Neutrophil (primary cell): ENCODE measurements around the gene HCFC1R1.

ENCODE experiments used
- H3K27ac ChIP-seq: fragments of 200-600 bp; sonication (generic); 2 replicates; pipeline ENCODE4 v1.5.1; 2016; ENCODE audit warnings: mild to moderate bottlenecking, moderate library complexity
- H3K27me3 ChIP-seq: fragments of 200-600 bp; sonication (generic); 2 replicates; pipeline ENCODE4 v1.6.0; 2016; ENCODE audit warnings: mild to moderate bottlenecking
- H3K36me3 ChIP-seq: fragments of 200-600 bp; sonication (generic); 2 replicates; pipeline ENCODE4 v1.5.1; 2017
- H3K4me1 ChIP-seq, 2 experiments: fragments of 200-600 bp in 1 of 2; sonication (generic) in 1 of 2; 1 replicate in 1 of 2; 2 replicates in 1 of 2; pipeline versions ENCODE4 v1.5.1 to v1.6.1; 2013 to 2016; ENCODE audit warnings: low read depth in 1 of 2, low read length in 1 of 2, mild to moderate bottlenecking in 1 of 2, moderate library complexity in 1 of 2; ENCODE audit not compliant: control insufficient read depth in 1 of 2, insufficient read depth in 1 of 2
- H3K4me3 ChIP-seq, 2 experiments: fragments of 200-600 bp in 1 of 2; sonication (generic) in 1 of 2; 1 replicate in 1 of 2; 2 replicates in 1 of 2; pipeline ENCODE4 v1.5.1; 2013 to 2016; ENCODE audit warnings: low read depth in 1 of 2, low read length in 1 of 2, mild to moderate bottlenecking in 1 of 2, moderate library complexity in 1 of 2
- H3K9me3 ChIP-seq: fragments of 200-600 bp; sonication (generic); 2 replicates; pipeline ENCODE4 v1.5.1; 2016
- CTCF ChIP-seq: fragments of 200-600 bp; sonication (generic); IDR thresholded peaks from 2 replicates; pipeline ENCODE4 v1.5.1; 2016; ENCODE audit warnings: antibody characterized with exemption

Gene HCFC1R1

DNA sequence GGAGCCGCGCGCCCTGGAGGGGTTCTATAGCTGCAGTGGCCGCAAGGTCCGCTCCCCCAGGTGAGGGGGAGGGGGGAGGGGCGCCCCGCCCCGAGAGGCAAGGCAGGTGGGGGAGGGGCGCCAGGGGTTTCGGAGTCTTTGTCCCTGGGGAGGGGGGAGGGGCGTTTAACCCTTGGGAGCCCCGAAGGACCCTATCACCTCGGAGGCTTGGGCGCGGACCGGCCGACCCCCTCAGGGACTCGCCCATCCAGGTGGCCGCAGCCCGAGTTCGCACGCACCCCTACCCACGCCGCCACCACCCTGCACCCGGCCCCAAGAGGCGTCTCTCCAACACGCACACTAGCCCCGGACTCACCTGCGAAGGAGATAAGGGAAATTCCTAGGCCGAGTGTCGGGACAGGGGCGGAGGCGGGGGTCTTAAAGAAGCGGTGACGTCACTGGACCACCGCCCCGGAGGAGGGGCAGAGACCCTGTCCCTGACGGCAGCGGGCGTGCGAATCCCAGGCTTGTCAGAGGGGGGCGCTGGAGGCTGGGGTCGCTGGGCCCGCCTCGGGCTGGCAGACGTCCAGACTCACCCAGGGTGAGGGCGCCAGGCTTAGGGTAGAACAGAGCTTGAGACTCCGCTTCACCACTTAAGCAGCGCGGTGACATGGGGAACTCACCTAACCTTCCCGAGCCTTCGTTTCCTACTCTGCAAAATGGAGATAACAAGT is 5.8 kb downstream of the HCFC1R1 start, which contains the start of gene CLDN6:
CLDN6 (minus strand) TSS at position 390 of the 713 bp plus-strand sequence. CDS start 2,162 bp downstream, outside the sequence.
- peaks cover 30% of the 10 kb centered on the region for H3K36me3 ChIP-seq
- peaks cover 38 to 51% of the 10 kb centered on the region in 2 experiments for H3K4me1 ChIP-seq
- H3K4me3 ChIP-seq, result peak within 1 kb of the TSS in 1 of 2 experiments; percentile 21
- peak within 1 kb of the TSS; percentile 11 for H3K27ac ChIP-seq
- peaks cover 22% of the 10 kb centered on the region for H3K27me3 ChIP-seq
- no peaks in the 10 kb centered on the region for H3K9me3 ChIP-seq
- TF ChIP-seq CTCF, result peak; percentile 14

GRCh38 chr16:3017344-3017743 is 6.4 kb downstream of the HCFC1R1 start:
- Histone ChIP-seq H3K27ac (no peak overlapping the region), H3K4me1 (peaks cover 36 to 51% of the 10 kb centered on the region in 2 experiments), H3K4me3 (no peak overlapping the region), H3K9me3 (no peaks in the 10 kb centered on the region), H3K36me3 (peaks cover 29% of the 10 kb centered on the region), H3K27me3 (peaks cover 22% of the 10 kb centered on the region)
- TF ChIP-seq CTCF, result no peak

GRCh38 chr16:3015865-3016521 is 7.7 kb downstream of the HCFC1R1 start:
- Histone ChIP-seq H3K27me3 (peaks cover 22% of the 10 kb centered on the region), H3K9me3 (no peaks in the 10 kb centered on the region), H3K4me3 (no peak overlapping the region), H3K4me1 (peaks cover 30 to 46% of the 10 kb centered on the region in 2 experiments), H3K27ac (no peak overlapping the region), H3K36me3 (peaks cover 17% of the 10 kb centered on the region)
- TF ChIP-seq CTCF, result no peak

DNA sequence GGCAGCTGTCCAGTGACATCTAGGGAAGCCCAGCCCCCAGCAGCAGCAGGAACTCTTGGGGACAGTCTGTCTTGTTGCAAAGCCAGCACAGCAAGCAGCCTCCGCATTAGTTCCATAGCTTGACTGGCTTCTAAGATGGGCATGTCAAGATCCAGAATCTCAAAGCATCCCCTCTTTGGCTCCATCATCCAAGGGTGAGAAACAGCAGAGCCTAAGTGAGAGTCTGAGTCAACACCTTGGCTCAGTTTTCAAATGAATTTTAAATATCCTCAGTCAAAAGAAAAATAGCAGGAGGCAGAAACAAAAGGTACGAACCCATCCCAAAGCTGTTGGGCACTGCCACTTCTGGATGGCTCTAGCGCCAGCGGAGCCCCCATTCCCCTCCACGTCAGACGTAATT is 8.8 kb downstream of the HCFC1R1 start:
- peaks cover 17% of the 10 kb centered on the region for H3K36me3 ChIP-seq
- H3K27me3 ChIP-seq, result peaks cover 22% of the 10 kb centered on the region
- H3K27ac ChIP-seq, result no peak overlapping the region
- H3K4me1 ChIP-seq, result peaks cover 36 to 48% of the 10 kb centered on the region in 2 experiments
- TF ChIP-seq CTCF, result no peak
- no peak overlapping the region for H3K4me3 ChIP-seq
- no peaks in the 10 kb centered on the region for H3K9me3 ChIP-seq

DNA sequence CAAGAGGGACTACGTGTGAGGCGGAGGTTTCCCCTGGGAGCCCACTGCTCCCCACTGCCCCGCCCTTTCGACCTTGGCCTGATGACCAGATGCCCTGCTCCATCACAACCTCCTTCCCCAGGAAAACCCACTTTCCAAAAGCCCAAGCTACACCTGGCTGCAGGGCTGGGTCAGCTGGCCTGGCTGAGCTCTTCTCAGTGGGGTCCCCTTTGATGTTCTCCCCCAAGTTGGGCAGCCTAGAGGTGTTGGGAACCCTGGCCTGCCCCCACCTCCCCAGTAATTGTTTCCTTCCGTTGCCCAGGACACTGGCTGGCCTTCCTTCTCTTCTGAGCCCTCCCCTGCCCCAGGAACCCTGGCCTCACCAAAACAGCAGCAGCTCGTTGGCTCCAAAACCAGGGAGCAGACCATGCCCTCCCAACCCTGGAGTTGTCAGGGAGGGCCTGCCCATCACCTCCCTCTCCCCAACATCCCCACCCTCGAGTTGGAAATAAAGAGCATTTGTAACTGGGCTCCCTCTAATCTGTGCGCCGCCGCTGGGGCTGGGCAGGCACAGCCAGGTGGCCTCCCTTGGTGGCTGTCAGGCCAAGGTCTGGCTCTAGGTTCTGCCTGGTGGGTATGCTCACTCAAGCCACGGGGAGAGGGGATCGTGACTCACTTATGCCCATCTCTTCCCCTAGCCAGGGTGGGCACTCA is 9.6 kb downstream of the HCFC1R1 start:
- Histone ChIP-seq H3K4me3 (no peak overlapping the region), H3K27ac (no peak overlapping the region), H3K9me3 (no peaks in the 10 kb centered on the region), H3K36me3 (peaks cover 17% of the 10 kb centered on the region), H3K4me1 (peaks cover 37 to 48% of the 10 kb centered on the region in 2 experiments), H3K27me3 (peaks cover 19% of the 10 kb centered on the region)
- TF ChIP-seq CTCF, result no peak
